Liver (tissue), 3 donors: ENCODE measurements around the gene SMIM9.

Source experiments
- CTCF ChIP-seq: fragments of 150-350 bp; IDR thresholded peaks from 2 replicates; pipeline ENCODE4 v1.5.1; 2017; ENCODE audit warnings: improper control_type of control experiment, low read depth, low read length; ENCODE audit not compliant: missing input control
- EGR1 ChIP-seq, 2 donors: IDR thresholded peaks; 2 replicates each; pipeline ENCODE4 v1.6.1; 2016 to 2018; ENCODE audit warnings: antibody characterized with exemption in 2 of 2, low read depth in 2 of 2
- MAX ChIP-seq: IDR thresholded peaks from 2 replicates; pipeline ENCODE4 v1.6.1; 2016; ENCODE audit warnings: antibody characterized with exemption
- SP1 ChIP-seq: IDR thresholded peaks from 2 replicates; pipeline ENCODE4 v1.6.1; 2018; ENCODE audit warnings: antibody characterized with exemption, mild to moderate bottlenecking
- donor health status: healthy.
- donor health status: healthy.

GRCh38 chrX:154780968-154781367 is 53.5 kb downstream of the SMIM9 start:
- TF ChIP-seq EGR1 (IDR thresholded peaks at IDR 0.05; ENCODE audit: low read depth in 2 of 2) (no peak), CTCF (no peak), SP1 (no peak), MAX (no peak)
